Trophoblast cell (in vitro differentiated cells and primary cell): ENCODE data around the gene ADCY1.

Source experiments
- DNase-seq, 2 donors: peaks; one replicate each; pipeline ENCODE4 v3.0.0-alpha.2; 2016
- H2AFZ ChIP-seq: 2 replicates; pipeline ENCODE4 v1.6.1; 2013; ENCODE audit warnings: low read length, moderate library complexity, mild to moderate bottlenecking; ENCODE audit not compliant: insufficient read depth, poor library complexity
- H2AK5ac ChIP-seq: 2 replicates; pipeline ENCODE4 v1.6.1; 2013; ENCODE audit warnings: mild to moderate bottlenecking, low read length
- H2BK120ac ChIP-seq: 2 replicates; pipeline ENCODE4 v1.6.1; 2013; ENCODE audit warnings: low read length, mild to moderate bottlenecking, moderate library complexity; ENCODE audit not compliant: insufficient read depth, poor library complexity
- H2BK12ac ChIP-seq: 2 replicates; pipeline ENCODE4 v1.6.1; 2013; ENCODE audit warnings: mild to moderate bottlenecking, low read length, moderate library complexity
- H2BK5ac ChIP-seq: 2 replicates; pipeline ENCODE4 v1.6.1; 2013; ENCODE audit warnings: low read length, low read depth, moderate library complexity, mild to moderate bottlenecking; ENCODE audit not compliant: poor library complexity
- H3K14ac ChIP-seq: 2 replicates; pipeline ENCODE4 v1.6.1; 2013; ENCODE audit warnings: mild to moderate bottlenecking, low read length
- H3K18ac ChIP-seq: 2 replicates; pipeline ENCODE4 v1.6.1; 2013; ENCODE audit warnings: mild to moderate bottlenecking, low read length
- H3K23ac ChIP-seq: 2 replicates; pipeline ENCODE4 v1.6.1; 2013; ENCODE audit warnings: low read length
- H3K27ac ChIP-seq: 2 replicates; pipeline ENCODE4 v1.5.1; 2013; ENCODE audit warnings: low read depth, mild to moderate bottlenecking, inconsistent platforms, low read length, moderate library complexity
- H3K27me3 ChIP-seq: 2 replicates; pipeline ENCODE4 v1.6.1; 2013; ENCODE audit warnings: inconsistent platforms, mild to moderate bottlenecking, low read length, moderate library complexity; ENCODE audit not compliant: insufficient read depth
- H3K36me3 ChIP-seq, 2 experiments: 1 replicate in 1 of 2; 2 replicates in 1 of 2; pipeline ENCODE4 v1.6.1; 2013; ENCODE audit warnings: low read length in 2 of 2, mild to moderate bottlenecking in 2 of 2, moderate library complexity in 1 of 2; ENCODE audit not compliant: insufficient read depth in 2 of 2, control insufficient read depth in 1 of 2
- H3K4ac ChIP-seq: 2 replicates; pipeline ENCODE4 v1.6.1; 2013; ENCODE audit warnings: low read depth, mild to moderate bottlenecking, low read length, moderate library complexity
- H3K4me1 ChIP-seq, 2 experiments: 1 replicate in 1 of 2; 2 replicates in 1 of 2; pipeline ENCODE4 v1.6.1; 2013; ENCODE audit warnings: low read length in 2 of 2, mild to moderate bottlenecking in 2 of 2, moderate library complexity in 1 of 2; ENCODE audit not compliant: insufficient read depth in 2 of 2, control insufficient read depth in 1 of 2
- H3K4me2 ChIP-seq: 2 replicates; pipeline ENCODE4 v1.6.1; 2013; ENCODE audit warnings: inconsistent platforms, mild to moderate bottlenecking, low read length, moderate library complexity
- H3K4me3 ChIP-seq: 2 replicates; pipeline ENCODE4 v1.5.1; 2013; ENCODE audit warnings: mild to moderate bottlenecking, low read depth, low read length, inconsistent platforms
- H3K79me1 ChIP-seq: one replicate; pipeline ENCODE4 v1.6.1; 2013; ENCODE audit warnings: low read length
- H3K79me2 ChIP-seq: 2 replicates; pipeline ENCODE4 v1.6.1; 2013; ENCODE audit warnings: low read length, mild to moderate bottlenecking; ENCODE audit not compliant: control insufficient read depth, insufficient read depth, poor library complexity
- H3K9ac ChIP-seq: 2 replicates; pipeline ENCODE4 v1.6.1; 2013; ENCODE audit warnings: mild to moderate bottlenecking, low read length
- H3K9me3 ChIP-seq: 2 replicates; pipeline ENCODE4 v1.6.1; 2013; ENCODE audit warnings: low read depth, mild to moderate bottlenecking, control low read depth, inconsistent platforms, low read length; ENCODE audit not compliant: insufficient read depth
- H4K12ac ChIP-seq: 2 replicates; pipeline ENCODE4 v1.6.1; 2013; ENCODE audit warnings: low read depth, mild to moderate bottlenecking, low read length, moderate library complexity
- H4K8ac ChIP-seq: 2 replicates; pipeline ENCODE4 v1.6.1; 2013; ENCODE audit warnings: low read depth, mild to moderate bottlenecking, low read length, moderate library complexity
- H4K91ac ChIP-seq: one replicate; pipeline ENCODE4 v1.6.1; 2013; ENCODE audit warnings: low read depth, mild to moderate bottlenecking, low read length, moderate library complexity
- WGBS: extraction: QIAGEN DNeasy Blood & Tissue Kit; methylation state at CpG from one replicate; pipeline ENCODE4 v1.1.7; 2013; ENCODE audit warnings: missing lambda C conversion rate; ENCODE audit not compliant: insufficient read length, insufficient coverage; ENCODE audit errors: extremely low coverage; 5-methylcytosine and 5-hydroxymethylcytosine counted together

ADCY1 gene

GRCh38 chr7:45573204-45573603, 964 bp upstream of the ADCY1 start:
- Histone ChIP-seq H3K4me1 (peaks cover 11 to 13% of the 10 kb centered on the region in 2 experiments), H3K9me3 (no peaks in the 10 kb centered on the region), H3K23ac (no peak overlapping the region), H3K4me2 (no peak overlapping the region), H3K9ac (no peak overlapping the region), H2BK120ac (no peak overlapping the region), H2AK5ac (no peak overlapping the region), H2BK5ac (no peak overlapping the region), H2BK12ac (no peak overlapping the region), H3K4ac (no peak overlapping the region), H3K4me3 (no peak overlapping the region), H4K8ac (no peak overlapping the region), H4K91ac (no peak overlapping the region), H4K12ac (no peak overlapping the region), H3K79me1 (no peaks in the 10 kb centered on the region), H3K27me3 (peaks cover 27% of the 10 kb centered on the region), H3K36me3 (no peaks in the 10 kb centered on the region), H3K14ac (no peak overlapping the region), H3K79me2 (no peaks in the 10 kb centered on the region), H3K27ac (no peak overlapping the region), H2AFZ (no peak overlapping the region), H3K18ac (no peak overlapping the region)
- no CpG with 5 or more reads among the region's 11 CpGs for WGBS
- no peak for DNase-seq

- DNase-seq, result no peak
- Histone ChIP-seq H3K9ac (no peak overlapping the region), H2AK5ac (no peak overlapping the region), H3K9me3 (no peaks in the 10 kb centered on the region), H4K91ac (no peak overlapping the region), H3K27me3 (peaks cover 27% of the 10 kb centered on the region), H3K4me1 (peaks cover 11 to 13% of the 10 kb centered on the region in 2 experiments), H3K27ac (no peak overlapping the region), H2AFZ (peak overlapping the region; percentile 71), H2BK12ac (no peak overlapping the region), H3K79me2 (no peaks in the 10 kb centered on the region), H3K4ac (no peak overlapping the region), H3K4me2 (peak overlapping the region; percentile 98), H4K12ac (no peak overlapping the region), H2BK120ac (no peak overlapping the region), H4K8ac (no peak overlapping the region), H3K18ac (no peak overlapping the region), H3K14ac (no peak overlapping the region), H3K23ac (no peak overlapping the region), H3K79me1 (no peaks in the 10 kb centered on the region), H2BK5ac (no peak overlapping the region), H3K4me3 (peak overlapping the region; percentile 71), H3K36me3 (no peaks in the 10 kb centered on the region)
- no CpG with 5 or more reads among the region's 60 CpGs for WGBS
Observed at GRCh38 chr7:45574416-45574668, 174 bp downstream of the ADCY1 start.

GRCh38 chr7:45574669-45575500, 717 bp downstream of the ADCY1 start:
- Histone ChIP-seq H3K14ac (peak overlapping the region; percentile 4), H3K4me3 (peak overlapping the region; percentile 71), H3K4me2 (peak overlapping the region; percentile 98), H4K91ac (no peak overlapping the region), H3K27ac (no peak overlapping the region), H3K79me1 (no peaks in the 10 kb centered on the region), H2AFZ (peak overlapping the region; percentile 71), H3K9ac (no peak overlapping the region), H2BK120ac (no peak overlapping the region), H4K8ac (peak overlapping the region; percentile 37), H2BK12ac (no peak overlapping the region), H3K79me2 (no peaks in the 10 kb centered on the region), H3K18ac (no peak overlapping the region), H3K23ac (no peak overlapping the region), H3K9me3 (no peaks in the 10 kb centered on the region), H3K4me1 (peaks cover 11 to 13% of the 10 kb centered on the region in 2 experiments), H2BK5ac (no peak overlapping the region), H4K12ac (no peak overlapping the region), H3K27me3 (peaks cover 27% of the 10 kb centered on the region), H2AK5ac (no peak overlapping the region), H3K4ac (no peak overlapping the region), H3K36me3 (no peaks in the 10 kb centered on the region)
- no CpG with 5 or more reads among the region's 72 CpGs for WGBS
- DNase-seq, result peak; percentile 5 to 58

- no peak overlapping the region for H2AK5ac ChIP-seq
- H3K9ac ChIP-seq, result no peak overlapping the region
- no peak overlapping the region for H3K23ac ChIP-seq
- no peak overlapping the region for H3K27ac ChIP-seq
- H4K8ac ChIP-seq, result no peak overlapping the region
- H3K4me2 ChIP-seq, result peak overlapping the region; percentile 98
- no peaks in the 10 kb centered on the region for H3K36me3 ChIP-seq
- DNase-seq, result no peak
- H3K4me1 ChIP-seq, result peaks cover 11 to 13% of the 10 kb centered on the region in 2 experiments
- no peak overlapping the region for H2BK5ac ChIP-seq
- H4K12ac ChIP-seq, result no peak overlapping the region
- no peak overlapping the region for H3K4me3 ChIP-seq
- peaks cover 27% of the 10 kb centered on the region for H3K27me3 ChIP-seq
- H3K14ac ChIP-seq, result no peak overlapping the region
- H2AFZ ChIP-seq, result no peak overlapping the region
- no peak overlapping the region for H3K4ac ChIP-seq
- peak overlapping the region; percentile 24 for H3K18ac ChIP-seq
- no peak overlapping the region for H4K91ac ChIP-seq
- WGBS, result no CpG with 5 or more reads among the region's 36 CpGs
- no peak overlapping the region for H2BK12ac ChIP-seq
- H3K79me2 ChIP-seq, result no peaks in the 10 kb centered on the region
- H2BK120ac ChIP-seq, result no peak overlapping the region
- H3K9me3 ChIP-seq, result no peaks in the 10 kb centered on the region
- H3K79me1 ChIP-seq, result no peaks in the 10 kb centered on the region
Observed at GRCh38 chr7:45575501-45576248, 1.5 kb downstream of the ADCY1 start.
